AG08395 (cell line): Measurements from ENCODE around the gene AGER.
"Not testable (repeated sequence)": the region's sequence is repeated elsewhere in the genome, so short reads cannot be mapped to it uniquely, and the experiment has no call there.

Experiments
- DNase-seq: peaks from one replicate; pipeline ENCODE4 v3.0.0; 2012; ENCODE audit warnings: mixed read lengths, low spot score

AGER gene

GRCh38 chr6:32184084-32184640 is at the start of gene AGER:
Gene AGER (minus strand): TSS chr6:32184253. CDS start chr6:32184222, 31 bp downstream.
- no peak for DNase-seq

- DNase-seq: no peak
These were observed 42.4 kb upstream of the AGER start for GRCh38 chr6:32226434-32226833.

GRCh38 chr6:32224696-32225095 is 40.6 kb upstream of the AGER start:
- DNase-seq: no peak

- DNase-seq: no peak
These were observed 39.5 kb upstream of the AGER start, which contains the start of gene NOTCH4 for GRCh38 chr6:32223258-32224235. Gene NOTCH4 (minus strand): TSS chr6:32224067. CDS start chr6:32223928, 139 bp downstream.

- DNase-seq: no peak
These were observed 38.5 kb upstream of the AGER start for GRCh38 chr6:32222333-32223230.

GRCh38 chr6:32220021-32220420 is 36.0 kb upstream of the AGER start:
- no peak for DNase-seq

GRCh38 chr6:32218167-32218566 is 34.1 kb upstream of the AGER start:
- DNase-seq: no peak

- DNase-seq: no peak
These were observed 32.9 kb upstream of the AGER start for GRCh38 chr6:32216998-32217397.

- DNase-seq: no peak
These were observed 32.2 kb upstream of the AGER start for GRCh38 chr6:32216285-32216684.

GRCh38 chr6:32215617-32216016 is 31.6 kb upstream of the AGER start:
- DNase-seq: no peak

- no peak for DNase-seq
These were observed 30.1 kb upstream of the AGER start for GRCh38 chr6:32214126-32214525.

- no peak for DNase-seq
These were observed 29.6 kb upstream of the AGER start for GRCh38 chr6:32213649-32214048.

GRCh38 chr6:32212076-32212760 is 28.2 kb upstream of the AGER start:
- no peak for DNase-seq

GRCh38 chr6:32211432-32211831 is 27.4 kb upstream of the AGER start:
- not testable (repeated sequence) for DNase-seq

- DNase-seq: no peak
These were observed 26.1 kb upstream of the AGER start for GRCh38 chr6:32210191-32210601.

GRCh38 chr6:32208996-32209395 is 24.9 kb upstream of the AGER start:
- DNase-seq: no peak

GRCh38 chr6:32204268-32204715 is 20.2 kb upstream of the AGER start:
- no peak for DNase-seq

- DNase-seq: no peak
These were observed 19.6 kb upstream of the AGER start for GRCh38 chr6:32203426-32204267.

GRCh38 chr6:32202186-32202585 is 18.1 kb upstream of the AGER start:
- DNase-seq: no peak

- DNase-seq: no peak
These were observed 16.8 kb upstream of the AGER start for GRCh38 chr6:32200711-32201475.
